Measurements from ENCODE around the gene CES3.

The CES3 gene

GRCh38 chr16:66948837-66949225 lies 12.2 kb upstream of the CES3 start:
- TF ChIP-seq HDGF (IDR thresholded peaks at IDR 0.05; ENCODE audit: borderline replicate concordance) (no peak), SP1 (IDR thresholded peaks at IDR 0.05) (no peak), L3MBTL2 (conservative IDR thresholded peaks at IDR 0.05) (no peak), FOXM1 (IDR thresholded peaks at IDR 0.05; ENCODE audit: borderline replicate concordance) (no peak)
- TF ChIP-seq, protein P1, sequence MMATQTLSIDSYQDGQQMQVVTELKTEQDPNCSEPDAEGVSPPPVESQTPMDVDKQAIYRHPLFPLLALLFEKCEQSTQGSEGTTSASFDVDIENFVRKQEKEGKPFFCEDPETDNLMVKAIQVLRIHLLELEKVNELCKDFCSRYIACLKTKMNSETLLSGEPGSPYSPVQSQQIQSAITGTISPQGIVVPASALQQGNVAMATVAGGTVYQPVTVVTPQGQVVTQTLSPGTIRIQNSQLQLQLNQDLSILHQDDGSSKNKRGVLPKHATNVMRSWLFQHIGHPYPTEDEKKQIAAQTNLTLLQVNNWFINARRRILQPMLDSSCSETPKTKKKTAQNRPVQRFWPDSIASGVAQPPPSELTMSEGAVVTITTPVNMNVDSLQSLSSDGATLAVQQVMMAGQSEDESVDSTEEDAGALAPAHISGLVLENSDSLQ (IDR thresholded peaks at IDR 0.05), result no peak
- POLR2A ChIA-PET, result interaction anchor here (1.8 kb wide), 1 partner anchor 12 kb away, joined by 3 read pairs; the partner anchor contains the start of gene CES3
- DNase-seq (ENCODE audit: extremely low spot score), result no peak
- CTCF ChIA-PET, result interaction anchor here (0.6 to 1.7 kb wide), 2 partner anchors 53 to 1125 kb away, joined by 4 read pairs; no protein-coding TSS in a partner anchor

DNA sequence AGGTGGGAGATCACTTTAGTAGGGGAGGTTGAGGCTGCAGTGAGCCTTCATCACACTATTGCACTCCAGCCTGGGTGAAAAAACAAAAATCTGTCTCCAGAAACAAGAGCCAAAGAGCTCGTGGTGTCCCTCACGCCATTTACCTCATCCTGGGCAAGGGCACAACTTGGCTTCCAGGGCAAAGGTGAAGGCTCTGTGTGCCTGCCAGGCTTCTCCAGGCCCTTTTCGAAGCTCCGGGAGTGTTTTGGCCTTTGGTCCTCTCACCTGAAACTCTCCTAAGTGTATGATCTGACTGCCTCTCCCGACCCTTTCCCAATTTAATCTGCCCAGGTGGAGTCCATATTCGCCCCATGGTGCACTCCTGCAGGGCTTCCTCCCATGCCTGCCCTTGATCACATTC lies 11.6 kb upstream of the CES3 start:
- ChIA-PET POLR2A (interaction anchor here (1.8 kb wide), 1 partner anchor 12 kb away, joined by 3 read pairs; the partner anchor contains the start of gene CES3), CTCF (interaction anchor here (1.5 to 1.7 kb wide), 2 partner anchors 40 to 54 kb away, joined by 3 to 4 read pairs; no protein-coding TSS in a partner anchor)
- DNase-seq (ENCODE audit: extremely low spot score), result no peak
- TF ChIP-seq, protein P1 (IDR thresholded peaks at IDR 0.05), result no peak
- TF ChIP-seq BHLHE40 (IDR thresholded peaks at IDR 0.05; ENCODE audit: borderline replicate concordance), result no peak
- no peak for TF ChIP-seq FOXA1 (IDR thresholded peaks at IDR 0.05)
- TF ChIP-seq ELF4 (IDR thresholded peaks at IDR 0.05), result no peak
- no peak for TF ChIP-seq FOXK2 (IDR thresholded peaks at IDR 0.05)
- no peak for TF ChIP-seq L3MBTL2 (conservative IDR thresholded peaks at IDR 0.05)
- no peak for TF ChIP-seq HDGF (IDR thresholded peaks at IDR 0.05; ENCODE audit: borderline replicate concordance)
- TF ChIP-seq SP1 (IDR thresholded peaks at IDR 0.05), result no peak
- TF ChIP-seq NFRKB (IDR thresholded peaks at IDR 0.05), result no peak
- TF ChIP-seq TARDBP (IDR thresholded peaks at IDR 0.05), result no peak
- no peak for TF ChIP-seq FOXM1 (IDR thresholded peaks at IDR 0.05; ENCODE audit: borderline replicate concordance)
- TF ChIP-seq CTBP1 (IDR thresholded peaks at IDR 0.05; ENCODE audit: borderline replicate concordance), result no peak
- no peak for TF ChIP-seq SUZ12 (IDR thresholded peaks at IDR 0.05)

DNA sequence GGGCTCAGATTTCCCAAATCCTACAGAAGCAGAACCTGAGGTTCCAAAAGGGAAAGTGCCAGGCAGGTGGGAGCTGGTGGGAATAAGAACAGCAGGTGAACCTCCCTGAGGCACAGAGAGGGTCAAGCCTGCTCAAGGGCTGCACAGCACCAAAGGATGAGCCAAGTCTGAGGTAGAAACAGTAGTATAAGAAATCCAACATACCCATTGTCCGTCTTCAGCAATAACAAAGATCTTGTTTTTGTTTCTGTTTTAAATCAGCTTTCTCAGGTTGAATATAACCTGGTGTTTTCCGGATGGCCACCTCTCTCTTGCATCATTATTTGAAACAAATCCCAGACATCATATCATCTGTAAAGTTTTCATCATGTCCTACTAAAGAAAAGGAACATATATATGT lies 10.6 kb upstream of the CES3 start:
- ChIA-PET CTCF (interaction anchor here (0.6 to 1.7 kb wide), 3 partner anchors 41 to 259 kb away, joined by 3 to 5 read pairs (median 4); no protein-coding TSS in a partner anchor), POLR2A (interaction anchor here (1.8 kb wide), 1 partner anchor 11 kb away, joined by 3 read pairs; the partner anchor contains the start of gene CES3)
- no peak for DNase-seq (ENCODE audit: extremely low spot score)
- TF ChIP-seq LEF1 (IDR thresholded peaks at IDR 0.05; ENCODE audit: borderline replicate concordance) (no peak), ELF4 (IDR thresholded peaks at IDR 0.05) (no peak)
- TF ChIP-seq, protein P1 (IDR thresholded peaks at IDR 0.05), result no peak

DNA sequence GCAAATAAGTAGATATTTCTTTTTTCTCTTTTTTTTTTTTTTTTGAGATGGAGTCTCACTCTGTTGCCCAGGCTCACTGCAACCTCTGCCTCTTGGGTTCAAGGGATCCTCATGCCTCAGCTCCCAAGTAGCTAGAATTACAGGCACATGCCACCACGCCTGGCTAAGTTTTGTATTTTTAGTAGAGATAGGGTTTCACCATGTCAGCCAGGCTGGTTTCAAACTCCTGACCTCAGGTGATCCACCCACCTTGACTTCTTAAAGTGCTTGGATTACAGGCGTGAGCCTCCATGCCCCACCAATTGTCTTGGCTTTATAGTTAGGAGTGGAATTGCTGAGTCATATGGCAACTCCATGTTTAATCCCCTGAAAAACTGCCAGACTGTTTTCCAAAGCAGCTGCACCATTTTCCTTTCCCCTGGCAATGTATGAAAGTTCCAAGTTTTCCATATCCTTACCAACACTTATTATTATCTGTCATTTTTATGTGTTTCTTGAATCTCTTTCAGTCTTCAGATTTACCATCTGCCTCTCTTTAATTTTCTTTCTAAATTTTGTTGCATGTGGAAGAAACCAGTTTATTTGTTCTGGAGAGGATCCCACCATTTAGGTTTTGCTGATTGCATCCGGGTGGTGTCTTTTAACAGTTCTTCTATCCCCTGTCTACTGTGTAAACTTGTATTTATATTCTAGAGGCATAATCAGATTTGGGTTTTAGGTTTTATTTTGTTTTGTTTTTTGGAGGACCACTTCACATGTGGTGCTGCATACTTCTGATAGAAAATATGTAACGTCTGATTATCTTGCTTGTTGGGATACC lies 9.9 kb upstream of the CES3 start:
- CTCF ChIA-PET, result interaction anchor here (1.5 kb wide), 1 partner anchor 42 kb away, joined by 3 read pairs; no protein-coding TSS in a partner anchor

GRCh38 chr16:66952430-66953110 lies 8.5 kb upstream of the CES3 start:
- no peak for DNase-seq (ENCODE audit: extremely low spot score)
- TF ChIP-seq FOXA1 (IDR thresholded peaks at IDR 0.05) (no peak), TARDBP (IDR thresholded peaks at IDR 0.05) (no peak), ZNF384 (IDR thresholded peaks at IDR 0.05) (no peak)
- TF ChIP-seq, protein P1 (IDR thresholded peaks at IDR 0.05), result no peak
- ChIA-PET POLR2A (no interaction called here), CTCF (interaction anchor here (0.6 to 1.4 kb wide), 4 partner anchors 8 to 432 kb away, joined by 3 to 4 read pairs (median 4); partner anchors contain the start of gene CES3)

More for the DNA sequence above, 9.9 kb upstream of the CES3 start:
- POLR2A ChIA-PET, result no interaction called here
- TF ChIP-seq ZNF384 (IDR thresholded peaks at IDR 0.05) (no peak), FOXA1 (IDR thresholded peaks at IDR 0.05) (no peak), FOXK2 (IDR thresholded peaks at IDR 0.05) (no peak), ELF4 (IDR thresholded peaks at IDR 0.05) (no peak), HDGF (IDR thresholded peaks at IDR 0.05; ENCODE audit: borderline replicate concordance) (no peak), CTBP1 (IDR thresholded peaks at IDR 0.05; ENCODE audit: borderline replicate concordance) (no peak), LEF1 (IDR thresholded peaks at IDR 0.05; ENCODE audit: borderline replicate concordance) (no peak), TARDBP (IDR thresholded peaks at IDR 0.05) (no peak), ARNT (IDR thresholded peaks at IDR 0.05) (no peak), FOXM1 (IDR thresholded peaks at IDR 0.05; ENCODE audit: borderline replicate concordance) (no peak)
- TF ChIP-seq, protein P1 (IDR thresholded peaks at IDR 0.05), result no peak
- DNase-seq (ENCODE audit: extremely low spot score), result no peak
